HepG2 (cell line): ENCODE data around the gene RNASE8. TPM values are rescaled to one million over a fixed set of nuclear protein-coding genes. Genes with fewer than 3 reads are reported as not detected.
A peak's percentile ranks its signal among the peaks of the same experiment; 100 is the strongest.

Experiments used
- ATF1 ChIP-seq: IDR thresholded peaks from 2 replicates; pipeline ENCODE4 v1.6.1; 2016; ENCODE audit warnings: mild to moderate bottlenecking, control low read depth
- DNMT1 ChIP-seq: sonication (generic); formaldehyde crosslinking; IDR thresholded peaks from 2 replicates; pipeline ENCODE4 v1.5.1; 2020; ENCODE audit warnings: mild to moderate bottlenecking, missing genetic modification reagents
- ETV5 ChIP-seq: IDR thresholded peaks from 2 replicates; pipeline ENCODE4 v1.6.1; 2018; ENCODE audit warnings: missing biosample characterization, missing genetic modification reagents, inconsistent platforms, borderline replicate concordance
- GRHL1 ChIP-seq: sonication (generic); formaldehyde crosslinking; conservative IDR thresholded peaks from 2 replicates; pipeline ENCODE4 v1.8.0; 2022; ENCODE audit warnings: missing genetic modification reagents
- MAX ChIP-seq: IDR thresholded peaks from 2 replicates; pipeline ENCODE4 v1.6.1; 2012; ENCODE audit warnings: inconsistent platforms
- SETDB1 ChIP-seq: sonication (generic); formaldehyde crosslinking; IDR thresholded peaks from 2 replicates; pipeline ENCODE4 v1.5.1; 2020; ENCODE audit warnings: missing genetic modification reagents, mild to moderate bottlenecking, borderline replicate concordance
- SRSF9 ChIP-seq: fragments of 200-400 bp; formaldehyde crosslinking; IDR thresholded peaks from 2 replicates; pipeline ENCODE4 v1.6.1; 2018; ENCODE audit warnings: borderline replicate concordance, mild to moderate bottlenecking, low read depth, low read length; ENCODE audit not compliant: insufficient read depth, poor library complexity, severe bottlenecking
- TCF7 ChIP-seq: sonication (generic); IDR thresholded peaks from 2 replicates; pipeline ENCODE4 v1.6.1; 2016; ENCODE audit warnings: antibody characterized with exemption, low read depth
- TRIM22 ChIP-seq: fragments of 450-650 bp; IDR thresholded peaks from 2 replicates; pipeline ENCODE4 v1.6.1; 2017
- ZC3H4 ChIP-seq: sonication (generic); formaldehyde crosslinking; IDR thresholded peaks from 2 replicates; pipeline ENCODE4 v1.4.0; 2020; ENCODE audit warnings: missing genetic modification reagents, borderline replicate concordance
- ZNF24 ChIP-seq: fragments of 450-650 bp; IDR thresholded peaks from 2 replicates; pipeline ENCODE4 v1.6.1; 2017; ENCODE audit warnings: antibody characterized with exemption, mild to moderate bottlenecking
- ZNF251 ChIP-seq: sonication (generic); formaldehyde crosslinking; IDR thresholded peaks from 2 replicates; pipeline ENCODE4 v1.9.0; 2021; ENCODE audit warnings: mild to moderate bottlenecking, missing genetic modification reagents
- ZNF382 ChIP-seq: sonication (generic); formaldehyde crosslinking; IDR thresholded peaks from 2 replicates; pipeline ENCODE4 v1.5.0; 2020; ENCODE audit warnings: missing genetic modification reagents, mild to moderate bottlenecking, borderline replicate concordance
- ZNF552 ChIP-seq: sonication (generic); formaldehyde crosslinking; IDR thresholded peaks from 2 replicates; pipeline ENCODE4 v1.9.0; 2022; ENCODE audit warnings: missing genetic modification reagents, mild to moderate bottlenecking, borderline replicate concordance
- ZNF746 ChIP-seq: sonication (generic); formaldehyde crosslinking; IDR thresholded peaks from 2 replicates; pipeline ENCODE4 v1.8.0; 2022; ENCODE audit warnings: mild to moderate bottlenecking, missing genetic modification reagents
- ZNF766 ChIP-seq: sonication (generic); formaldehyde crosslinking; IDR thresholded peaks from 2 replicates; pipeline ENCODE4 v1.5.0; 2020; ENCODE audit warnings: missing genetic modification reagents, borderline replicate concordance
- ZNF883 ChIP-seq: sonication (generic); formaldehyde crosslinking; IDR thresholded peaks from 2 replicates; pipeline ENCODE4 v1.5.1; 2020; ENCODE audit warnings: mild to moderate bottlenecking, missing genetic modification reagents; ENCODE audit errors: not compliant biosample characterization
- polyA plus RNA-seq, 8 experiments: library from polyadenylated mRNA; depleted of rRNA in 3 of 8; stranded (reverse) in 7 of 8; unstranded in 1 of 8; fragments of >200 nt; fragmentation: Illumina TruSeq in 4 of 8; extraction: Trizol in 4 of 8; gene quantifications; 2 replicates each; pipeline versions ENCODE4 v1.2.1 to v1.2.3, GENCODE V29; 2011 to 2016; ENCODE audit warnings: low read depth in 4 of 8, missing spikeins in 1 of 8, mixed read lengths in 1 of 8; ENCODE audit not compliant: insufficient read depth in 1 of 8
- total RNA-seq, 5 experiments: library from RNA; depleted of rRNA; stranded (reverse); fragments of >200 nt; fragmentation: Illumina TruSeq; extraction: Trizol; gene quantifications; 2 replicates each; pipeline ENCODE4 v1.2.3, GENCODE V29; 2016; ENCODE audit warnings: low read depth in 1 of 5
- TF ChIP-seq, protein P1 (sequence below): sonication (generic); formaldehyde crosslinking; IDR thresholded peaks from 2 replicates; pipeline ENCODE4 v1.4.0; 2020; ENCODE audit warnings: missing genetic modification reagents, borderline replicate concordance
- TF ChIP-seq, protein P2 (sequence below), 2 experiments: sonication (generic) in 1 of 2; formaldehyde crosslinking in 1 of 2; IDR thresholded peaks; 2 replicates each; pipeline versions ENCODE4 v1.5.1 to v1.6.1; 2011 to 2020; ENCODE audit warnings: borderline replicate concordance in 1 of 2, low read depth in 1 of 2, low read length in 1 of 2, mild to moderate bottlenecking in 1 of 2, missing genetic modification reagents in 1 of 2, moderate library complexity in 1 of 2

The RNASE8 gene
- total and polyA plus RNA-seq, 2 of the 13 experiments (the other 11 are each of a cell fraction or from before 2014, with no cell fraction given): not detected

DNA sequence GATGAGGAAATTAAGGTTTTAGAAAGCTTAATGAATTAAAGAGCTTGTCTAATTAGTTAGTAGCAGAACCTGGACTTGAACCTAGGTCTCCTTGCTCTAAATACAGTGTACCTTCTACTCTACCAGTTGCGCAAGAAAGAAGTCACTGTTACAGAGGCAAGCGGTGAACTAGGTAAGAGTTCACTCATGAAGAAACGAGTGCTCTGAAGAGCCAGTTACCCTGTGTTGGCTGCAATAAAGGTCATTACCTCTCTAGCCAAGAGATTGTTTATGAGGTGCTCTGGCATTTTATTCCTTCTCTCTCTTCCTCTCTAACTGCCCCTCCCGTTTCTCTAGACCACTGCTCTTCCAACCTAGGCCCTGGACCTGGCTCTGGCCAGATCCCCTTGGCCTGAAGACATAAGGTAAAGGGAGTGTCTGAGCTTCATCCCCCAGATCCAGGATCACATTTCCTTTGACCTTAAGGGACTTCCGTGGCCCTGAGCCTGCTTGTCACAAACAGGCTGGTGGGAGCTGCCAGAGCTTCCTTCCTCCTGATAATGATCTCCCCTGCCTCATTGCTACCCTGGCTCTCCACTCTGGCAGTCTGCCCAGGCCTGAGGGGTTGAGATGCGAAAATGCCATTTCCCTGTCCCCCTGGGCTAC is 13.5 kb upstream of the RNASE8 start (continued):
- TF ChIP-seq, protein P1, sequence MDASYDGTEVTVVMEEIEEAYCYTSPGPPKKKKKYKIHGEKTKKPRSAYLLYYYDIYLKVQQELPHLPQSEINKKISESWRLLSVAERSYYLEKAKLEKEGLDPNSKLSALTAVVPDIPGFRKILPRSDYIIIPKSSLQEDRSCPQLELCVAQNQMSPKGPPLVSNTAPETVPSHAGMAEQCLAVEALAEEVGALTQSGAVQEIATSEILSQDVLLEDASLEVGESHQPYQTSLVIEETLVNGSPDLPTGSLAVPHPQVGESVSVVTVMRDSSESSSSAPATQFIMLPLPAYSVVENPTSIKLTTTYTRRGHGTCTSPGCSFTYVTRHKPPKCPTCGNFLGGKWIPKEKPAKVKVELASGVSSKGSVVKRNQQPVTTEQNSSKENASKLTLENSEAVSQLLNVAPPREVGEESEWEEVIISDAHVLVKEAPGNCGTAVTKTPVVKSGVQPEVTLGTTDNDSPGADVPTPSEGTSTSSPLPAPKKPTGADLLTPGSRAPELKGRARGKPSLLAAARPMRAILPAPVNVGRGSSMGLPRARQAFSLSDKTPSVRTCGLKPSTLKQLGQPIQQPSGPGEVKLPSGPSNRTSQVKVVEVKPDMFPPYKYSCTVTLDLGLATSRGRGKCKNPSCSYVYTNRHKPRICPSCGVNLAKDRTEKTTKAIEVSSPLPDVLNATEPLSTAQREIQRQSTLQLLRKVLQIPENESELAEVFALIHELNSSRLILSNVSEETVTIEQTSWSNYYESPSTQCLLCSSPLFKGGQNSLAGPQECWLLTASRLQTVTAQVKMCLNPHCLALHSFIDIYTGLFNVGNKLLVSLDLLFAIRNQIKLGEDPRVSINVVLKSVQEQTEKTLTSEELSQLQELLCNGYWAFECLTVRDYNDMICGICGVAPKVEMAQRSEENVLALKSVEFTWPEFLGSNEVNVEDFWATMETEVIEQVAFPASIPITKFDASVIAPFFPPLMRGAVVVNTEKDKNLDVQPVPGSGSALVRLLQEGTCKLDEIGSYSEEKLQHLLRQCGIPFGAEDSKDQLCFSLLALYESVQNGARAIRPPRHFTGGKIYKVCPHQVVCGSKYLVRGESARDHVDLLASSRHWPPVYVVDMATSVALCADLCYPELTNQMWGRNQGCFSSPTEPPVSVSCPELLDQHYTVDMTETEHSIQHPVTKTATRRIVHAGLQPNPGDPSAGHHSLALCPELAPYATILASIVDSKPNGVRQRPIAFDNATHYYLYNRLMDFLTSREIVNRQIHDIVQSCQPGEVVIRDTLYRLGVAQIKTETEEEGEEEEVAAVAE: no peak
- TF ChIP-seq ZNF883 (no peak), ZNF746 (CRISPR knock-in tag) (no peak), MAX (no peak), DNMT1 (no peak), ZC3H4 (CRISPR knock-in tag) (no peak), SETDB1 (no peak), ZNF766 (no peak), TRIM22 (no peak), ETV5 (CRISPR knock-in tag) (peak; percentile 41; the same call in 1 of the 2 replicates), ATF1 (CRISPR knock-in tag) (0 out of 2 replicates have a peak, but pooled peaks have one; percentile 13), ZNF251 (CRISPR knock-in tag) (no peak), ZNF382 (CRISPR knock-in tag) (no peak), ZNF552 (CRISPR knock-in tag) (no peak), SRSF9 (no peak), ZNF24 (peak; percentile 62; the same call in 1 of the 2 replicates), TCF7 (no peak), GRHL1 (no peak)
- TF ChIP-seq, protein P2, sequence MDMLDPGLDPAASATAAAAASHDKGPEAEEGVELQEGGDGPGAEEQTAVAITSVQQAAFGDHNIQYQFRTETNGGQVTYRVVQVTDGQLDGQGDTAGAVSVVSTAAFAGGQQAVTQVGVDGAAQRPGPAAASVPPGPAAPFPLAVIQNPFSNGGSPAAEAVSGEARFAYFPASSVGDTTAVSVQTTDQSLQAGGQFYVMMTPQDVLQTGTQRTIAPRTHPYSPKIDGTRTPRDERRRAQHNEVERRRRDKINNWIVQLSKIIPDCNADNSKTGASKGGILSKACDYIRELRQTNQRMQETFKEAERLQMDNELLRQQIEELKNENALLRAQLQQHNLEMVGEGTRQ (IDR thresholded peaks at IDR 0.05; ENCODE audit: low read depth, low read length): no peak
- TF ChIP-seq, protein P2 (CRISPR knock-in tag; IDR thresholded peaks at IDR 0.05; ENCODE audit: borderline replicate concordance): no peak
